Effector CD8-positive, alpha-beta T cell (primary cell): Measurements from ENCODE around the gene PROB1.
"Not testable (repeated sequence)": the region's sequence is repeated elsewhere in the genome, so short reads cannot be mapped to it uniquely, and the experiment has no call there.

ENCODE experiments used
- DNase-seq: peaks from one replicate; lab custom pipeline; 2025; lab: John Stamatoyannopoulos, UW

The PROB1 gene

DNA sequence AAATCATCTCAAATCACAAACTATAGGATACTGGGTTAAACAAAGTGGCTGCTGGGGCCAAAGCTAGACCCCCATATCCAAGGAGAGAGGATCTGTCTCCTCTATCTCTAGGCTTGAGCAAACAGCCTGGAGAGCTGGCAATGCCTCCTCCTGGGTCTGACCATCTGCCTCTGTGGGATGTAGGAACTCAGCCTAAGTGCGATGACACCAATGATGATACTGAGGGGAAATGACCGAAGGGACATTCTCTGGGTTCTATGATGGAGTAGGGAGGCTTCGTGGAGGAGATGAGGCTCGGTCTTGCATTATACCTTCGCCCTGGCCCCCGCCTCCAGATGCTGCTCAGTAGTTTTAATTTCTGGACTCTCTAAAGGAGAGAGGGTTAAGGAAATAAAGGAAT, 18.2 kb upstream of the PROB1 start:
- no peak for DNase-seq

DNA sequence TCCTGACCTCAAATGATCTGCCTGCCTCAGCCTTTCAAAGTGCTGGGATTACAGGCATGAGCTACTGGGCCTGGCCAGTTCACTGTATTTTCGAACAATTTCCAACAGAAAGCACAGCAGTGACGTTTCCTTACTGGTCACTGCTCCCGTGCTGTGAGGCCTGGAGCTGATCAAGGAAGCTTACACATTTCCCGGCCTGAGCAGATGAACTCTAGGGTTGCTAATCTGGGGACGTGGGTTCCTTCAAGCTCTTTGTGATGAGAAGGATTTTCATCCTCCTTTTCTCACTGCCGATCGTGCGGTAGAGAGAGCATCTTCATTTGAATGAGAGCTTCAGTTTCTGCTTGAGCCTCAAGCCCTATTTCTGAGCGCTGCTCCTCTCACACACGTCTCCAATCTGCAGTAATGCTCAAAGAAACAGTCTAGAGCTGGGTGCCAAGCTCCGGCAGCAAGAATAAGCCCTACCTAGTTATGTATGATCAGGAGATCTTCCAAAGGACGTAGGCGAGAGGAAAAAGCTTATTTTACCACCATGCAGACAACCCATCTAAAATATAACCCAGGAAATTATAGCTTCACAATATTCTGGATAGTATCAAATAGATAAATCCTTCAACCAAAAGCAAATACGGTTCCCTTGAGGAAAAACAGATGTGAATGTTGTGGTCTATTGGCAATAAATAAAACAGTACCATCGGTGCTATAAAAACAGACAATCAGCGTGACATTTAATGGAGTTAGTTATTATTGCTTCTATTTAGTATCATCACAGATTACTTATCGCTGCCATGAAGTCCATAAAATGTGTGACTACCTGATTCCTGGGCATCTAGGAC, 16.3 kb upstream of the PROB1 start:
- DNase-seq = no peak

DNA sequence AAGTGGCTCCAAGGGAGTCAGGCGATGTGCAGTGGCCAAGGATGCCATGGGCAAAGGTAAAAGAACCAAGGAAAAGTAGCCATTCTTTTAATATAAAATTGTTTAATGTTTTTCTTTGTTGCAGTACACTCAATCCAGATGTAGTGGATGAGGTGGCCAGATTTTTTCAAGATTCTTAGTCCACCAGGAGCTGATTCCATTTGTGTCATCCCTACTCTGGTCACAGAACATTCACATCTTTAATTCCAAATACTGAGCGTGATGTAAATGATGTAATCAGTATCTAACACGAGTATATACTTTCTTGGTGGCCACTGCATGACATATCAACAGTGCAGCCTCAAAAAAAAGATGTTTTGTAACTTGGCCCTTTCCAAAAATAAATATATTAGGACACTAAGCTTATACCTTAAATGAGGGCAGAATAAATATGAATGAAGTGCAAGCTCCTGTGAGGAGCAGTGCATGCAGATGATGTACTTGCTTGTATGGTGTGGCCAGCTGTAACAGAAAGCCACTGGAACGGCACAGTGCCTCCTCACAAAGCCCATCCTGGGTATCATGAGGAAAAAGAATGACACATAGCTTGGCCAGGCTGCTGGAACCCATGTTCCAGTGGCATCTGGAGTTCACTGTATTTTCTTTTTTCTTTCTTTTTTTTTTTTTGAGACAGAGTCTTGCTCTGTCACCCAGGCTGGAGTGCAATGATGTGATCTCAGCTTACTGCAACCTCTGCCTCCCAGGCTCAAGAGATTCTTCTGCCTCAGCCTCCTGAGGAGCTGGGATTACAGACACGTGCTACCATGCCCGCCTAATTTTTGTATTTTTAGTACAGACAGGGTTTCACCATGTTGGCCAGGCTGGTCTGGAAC, 15.5 kb upstream of the PROB1 start:
- DNase-seq = no peak

DNA sequence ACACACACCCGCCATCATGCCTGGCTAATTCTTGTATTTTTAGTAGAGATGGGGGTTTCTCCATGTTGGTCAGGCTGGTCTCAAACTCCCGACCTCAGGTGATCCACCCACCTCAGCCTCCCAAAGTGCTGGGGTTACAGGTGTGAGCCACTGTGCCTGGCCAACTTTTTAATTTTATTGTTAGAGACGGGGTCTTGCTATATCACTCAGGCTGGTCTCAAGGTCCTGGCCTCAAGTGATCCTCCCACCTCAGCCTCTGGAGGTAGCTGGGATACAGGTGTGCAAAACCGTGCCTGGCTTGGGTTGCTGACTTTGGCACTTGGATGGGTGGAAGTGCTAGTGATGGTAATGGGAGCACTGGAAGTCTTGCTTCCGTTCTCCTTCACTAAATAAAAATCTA, 14.2 kb upstream of the PROB1 start:
- DNase-seq = not testable (repeated sequence)

DNA sequence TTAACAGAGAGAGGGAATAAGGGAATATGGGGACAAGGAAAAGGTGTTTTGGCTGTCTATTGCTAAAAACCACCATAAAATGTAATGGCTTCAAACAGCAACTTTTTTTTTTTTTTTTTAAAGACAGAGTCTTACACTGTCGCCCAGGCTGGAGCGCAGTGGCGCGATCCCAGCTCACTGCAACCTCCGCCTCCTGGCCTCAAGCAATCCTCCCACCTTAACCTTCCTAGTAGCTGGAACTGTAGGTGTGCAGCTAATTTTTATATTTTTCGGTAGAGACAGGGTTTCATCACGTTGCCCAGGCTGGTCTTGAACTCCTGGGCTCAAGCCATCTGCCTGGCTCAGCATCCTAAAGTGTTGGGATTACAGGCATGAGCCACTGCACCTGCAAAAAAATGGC, 13.3 kb upstream of the PROB1 start:
- DNase-seq = no peak

DNA sequence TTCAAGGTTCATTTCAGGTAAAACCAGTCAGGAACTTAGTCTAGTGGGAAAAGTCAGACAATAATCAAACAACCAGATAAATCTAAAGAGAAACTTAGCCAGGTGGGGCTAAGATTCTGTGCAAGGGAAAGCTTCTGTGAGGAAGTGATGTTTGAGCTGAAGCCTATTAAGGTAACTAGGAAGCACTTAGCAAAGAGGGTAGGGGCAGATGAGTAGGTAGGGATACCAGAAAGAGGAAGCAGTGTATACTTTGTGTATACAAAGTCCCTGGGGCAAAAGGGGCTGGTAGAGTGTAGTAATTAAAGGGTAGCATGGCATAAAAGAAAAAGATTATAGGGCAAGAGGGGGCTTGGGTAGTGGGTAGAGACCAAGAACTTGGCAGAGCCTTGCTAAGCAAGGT, 12.6 kb upstream of the PROB1 start:
- no peak for DNase-seq

DNA sequence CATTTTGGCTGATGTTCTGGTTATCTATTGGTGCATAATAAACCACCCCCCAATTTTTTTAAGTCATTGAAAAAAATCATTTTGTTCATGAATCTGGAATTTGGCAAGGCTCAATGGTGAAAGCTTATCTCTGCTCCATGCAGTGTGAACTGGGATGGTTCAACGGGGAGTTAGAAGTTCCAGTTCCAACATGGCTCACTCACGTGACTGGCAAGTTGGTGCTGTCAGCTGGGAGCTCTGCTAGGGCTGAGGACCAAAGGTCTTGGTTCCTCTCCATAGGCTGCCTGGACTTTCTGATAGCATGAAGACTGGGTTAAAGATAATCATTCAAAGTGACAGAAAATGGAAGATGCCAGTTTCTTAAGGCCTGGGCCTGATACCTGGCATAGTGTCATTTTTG, 12.1 kb upstream of the PROB1 start:
- DNase-seq = no peak

DNA sequence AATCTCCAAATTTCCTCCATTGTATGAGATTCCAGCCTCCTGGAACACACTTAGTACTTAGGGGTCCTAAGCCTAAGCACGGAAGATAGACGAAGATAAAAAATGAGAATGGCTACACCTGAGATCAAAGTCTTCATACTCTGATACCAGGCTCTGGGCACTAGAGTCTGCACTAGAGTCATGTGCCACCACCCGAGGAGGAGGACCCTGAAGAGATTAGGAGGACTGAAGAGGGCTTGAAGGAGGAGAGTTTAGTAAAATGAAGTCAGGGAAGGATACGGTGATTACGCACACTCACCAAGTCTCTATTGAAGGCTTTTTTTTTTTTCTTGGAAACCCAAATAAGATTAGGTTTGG, 9.6 kb upstream of the PROB1 start:
- no peak for DNase-seq

DNA sequence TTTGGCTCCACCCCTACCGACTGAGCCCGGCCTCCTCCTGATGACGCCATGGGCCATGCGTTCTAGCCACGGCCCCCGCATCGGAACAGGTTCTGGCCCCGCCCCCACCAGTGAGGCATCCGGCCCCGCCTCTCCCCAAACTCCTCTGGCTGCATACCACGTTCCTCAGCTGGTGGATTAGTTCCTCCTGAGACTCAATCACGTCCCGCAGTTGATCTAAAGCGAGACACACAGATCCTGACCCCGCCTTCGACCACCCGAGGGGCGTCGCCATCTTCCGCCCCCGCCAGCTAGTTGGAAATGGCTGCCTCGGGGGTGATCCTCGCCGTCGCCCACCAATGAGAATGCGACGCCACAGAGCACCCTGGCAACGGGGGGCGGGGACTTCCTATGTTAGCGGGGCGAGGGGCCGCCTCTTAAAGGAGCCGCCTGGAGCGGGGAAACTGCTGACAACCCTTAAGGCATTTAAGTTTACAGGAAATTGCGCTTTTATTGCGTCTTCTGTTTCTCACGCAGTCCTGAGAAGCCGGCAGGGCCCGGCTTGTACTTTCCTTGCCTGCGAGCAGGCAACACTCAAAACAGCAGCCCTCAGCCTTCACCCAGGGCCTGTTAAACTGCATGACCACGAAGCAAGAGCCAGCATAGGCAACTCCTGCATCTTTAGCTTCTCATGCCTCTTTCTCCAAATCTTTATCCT, 9.0 kb upstream of the PROB1 start, which contains the start of gene SPATA24:
Gene SPATA24 (minus strand): TSS at position 303 of the 697 bp plus-strand sequence. CDS start 29 bp downstream, at position 274.
- DNase-seq = peak; percentile 97

DNA sequence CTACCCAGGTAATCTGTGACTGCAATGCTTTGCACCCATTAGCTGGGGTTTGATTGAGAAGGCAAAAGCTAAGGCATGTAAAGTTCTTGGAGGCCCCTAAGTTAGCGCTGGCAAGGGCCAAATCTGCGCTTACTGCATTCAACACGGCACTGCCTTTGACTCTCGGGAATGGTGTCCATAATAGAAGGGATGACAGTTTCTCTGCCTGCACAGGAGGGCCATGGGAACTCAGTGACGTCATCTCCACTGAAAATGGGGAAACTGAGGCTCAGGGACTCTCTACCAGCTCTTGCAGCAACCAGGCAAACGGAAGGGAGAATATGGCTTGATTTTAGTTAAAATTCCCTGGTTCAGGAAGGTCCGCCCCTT, 8.5 kb upstream of the PROB1 start:
- DNase-seq = no peak

DNA sequence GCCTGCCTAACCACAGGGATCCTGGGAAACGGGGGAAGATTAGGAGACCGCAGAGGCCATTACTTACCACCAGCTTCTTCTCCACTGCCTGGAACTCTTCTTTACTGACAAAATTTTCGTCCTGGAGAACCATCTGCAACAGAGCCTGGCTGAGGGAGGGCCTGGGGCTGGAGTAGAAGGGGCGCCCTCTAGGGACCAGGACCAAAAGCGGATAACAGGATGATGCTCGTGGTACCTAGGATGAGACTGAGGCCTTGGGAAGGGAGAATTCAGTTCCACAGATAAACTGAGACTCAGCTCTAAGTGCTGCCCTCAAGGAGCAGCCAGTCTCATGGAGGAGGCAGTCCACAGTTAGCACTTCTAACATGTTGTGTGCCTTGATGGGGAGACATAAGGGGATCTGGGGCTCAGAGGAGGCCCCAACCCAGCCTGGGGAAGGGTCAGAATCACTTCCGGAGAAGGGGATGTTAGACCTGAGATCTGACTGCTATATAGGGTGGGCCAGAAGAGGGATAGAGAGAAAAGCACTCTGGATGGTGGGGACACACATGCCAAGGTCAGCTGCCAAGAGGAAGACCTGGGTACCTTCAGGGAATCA, 7.8 kb upstream of the PROB1 start:
- DNase-seq = no peak

DNA sequence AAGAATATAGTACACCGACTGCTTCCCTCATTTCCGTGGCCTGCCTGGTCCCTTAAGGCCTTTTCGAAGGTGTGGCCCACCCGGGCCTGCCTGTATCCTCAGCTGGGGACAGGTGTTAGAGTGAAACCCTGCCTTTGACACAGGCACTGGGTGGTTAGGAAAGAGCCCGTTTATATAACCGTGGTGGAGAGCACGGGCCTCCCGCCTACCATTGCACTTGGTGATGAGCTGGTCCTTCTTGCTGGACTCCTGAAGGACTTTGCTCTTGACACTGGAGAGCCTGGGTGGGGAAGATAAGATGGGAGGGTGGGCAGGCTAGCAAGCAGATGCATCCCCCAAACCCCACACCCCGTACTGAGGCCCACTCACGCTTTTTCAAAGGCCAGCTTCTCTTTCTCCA, 6.6 kb upstream of the PROB1 start:
- DNase-seq = no peak

DNA sequence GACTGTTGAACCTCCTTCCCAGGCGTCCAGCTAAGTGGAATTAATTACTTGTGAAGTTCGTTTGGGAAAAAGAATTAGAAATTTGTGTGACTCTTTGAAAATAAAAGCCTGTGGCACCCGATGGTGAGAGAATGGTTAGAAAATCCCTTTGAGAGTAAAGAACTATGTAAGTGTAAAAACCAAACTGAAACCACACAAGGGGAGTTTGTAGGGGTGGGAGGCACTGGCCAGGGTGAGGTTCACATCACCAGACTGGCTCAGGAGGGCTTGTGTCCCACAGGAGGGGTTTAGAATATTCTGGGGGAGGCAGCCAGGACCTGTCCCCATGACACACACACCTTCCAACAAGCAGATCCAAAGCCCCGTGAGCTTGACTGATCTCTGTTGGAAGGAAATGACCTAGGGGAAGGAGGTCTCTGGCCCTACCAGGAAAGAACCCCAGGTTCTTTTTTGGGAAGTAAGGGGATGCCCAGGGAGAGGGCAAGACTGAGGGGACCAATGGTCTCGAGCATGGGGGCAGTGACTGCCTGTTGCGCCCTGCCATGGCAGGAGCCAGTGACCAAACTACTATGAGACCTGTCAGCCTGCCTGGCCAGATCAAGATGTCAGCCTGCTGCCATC, 4.7 kb upstream of the PROB1 start:
- DNase-seq = no peak

DNA sequence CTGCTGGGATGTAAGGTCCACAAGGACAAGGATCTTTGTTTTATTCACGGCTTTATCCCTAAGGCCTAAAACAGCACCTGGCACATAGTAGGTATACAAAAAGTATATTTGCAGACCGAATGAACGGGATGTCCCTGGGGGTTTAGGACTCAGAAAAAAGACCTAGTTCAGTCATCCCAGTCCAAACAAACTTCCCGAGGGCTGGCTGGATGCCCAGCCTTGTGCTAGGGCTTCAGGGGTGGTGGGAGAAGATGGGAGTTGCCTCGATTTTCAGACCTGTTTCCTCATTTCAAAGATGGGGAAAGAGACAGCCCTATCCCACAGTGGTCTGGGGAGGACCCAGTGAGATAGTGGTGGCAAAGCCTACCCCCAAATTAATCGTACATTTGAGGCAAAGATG, 3.0 kb upstream of the PROB1 start:
- no peak for DNase-seq

DNA sequence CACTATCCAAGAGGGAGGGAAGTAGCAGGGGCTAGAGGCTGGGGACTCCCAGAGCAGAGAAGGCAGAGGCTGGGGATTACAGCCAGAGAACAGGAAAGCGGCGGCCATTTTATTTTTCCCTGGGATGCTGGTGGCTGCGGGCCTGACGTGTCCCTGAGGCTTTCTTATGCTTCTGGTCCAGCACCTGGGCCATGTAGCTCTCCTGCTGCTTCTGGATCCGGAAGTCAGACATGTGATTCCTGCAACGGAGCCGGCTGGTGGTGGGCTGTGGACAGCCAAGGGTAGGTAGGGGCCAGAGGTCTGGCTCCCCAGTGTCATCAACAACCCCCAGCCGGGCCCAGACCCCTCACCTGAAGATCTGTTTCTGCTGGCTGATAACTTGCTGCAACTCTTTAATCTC, 1.8 kb upstream of the PROB1 start:
- DNase-seq = no peak

DNA sequence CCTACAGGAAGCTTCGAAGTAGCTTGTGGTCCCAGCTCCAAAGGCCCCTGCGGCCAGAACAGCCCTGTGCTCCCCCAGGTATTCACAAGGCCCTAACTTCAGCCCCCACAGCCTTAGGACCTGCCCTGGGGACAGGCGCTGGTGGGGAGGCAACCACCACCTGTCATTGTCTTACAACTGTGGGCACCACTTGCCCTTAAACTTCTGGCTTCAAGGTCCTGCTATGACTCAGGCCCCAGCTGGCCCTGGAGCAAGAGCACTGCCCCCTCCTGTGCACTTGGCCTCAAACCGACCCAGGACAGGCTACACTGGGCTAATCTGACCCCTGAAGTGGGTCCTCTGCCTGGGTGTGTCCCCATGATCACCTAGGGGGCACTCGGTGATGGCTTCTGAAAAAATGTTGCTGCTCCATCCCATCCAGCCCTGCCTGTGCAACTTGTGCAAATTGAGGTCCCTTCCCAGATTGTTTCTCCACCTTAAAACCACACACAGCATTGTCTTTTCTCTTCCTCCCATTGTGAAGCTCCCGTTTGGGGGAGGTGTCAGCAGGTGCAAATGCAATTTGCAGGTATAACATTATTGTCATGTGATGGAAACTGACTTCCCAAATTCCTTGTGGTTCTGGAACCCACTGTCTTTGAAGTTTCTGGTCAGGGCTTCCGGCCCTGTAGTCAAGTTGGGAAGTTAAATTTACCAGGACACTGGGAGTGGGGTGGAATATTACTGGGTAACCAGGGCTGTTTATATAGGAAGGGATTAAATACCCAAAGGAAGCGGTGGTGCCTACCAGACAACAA, 1.1 kb upstream of the PROB1 start:
- DNase-seq = no peak

DNA sequence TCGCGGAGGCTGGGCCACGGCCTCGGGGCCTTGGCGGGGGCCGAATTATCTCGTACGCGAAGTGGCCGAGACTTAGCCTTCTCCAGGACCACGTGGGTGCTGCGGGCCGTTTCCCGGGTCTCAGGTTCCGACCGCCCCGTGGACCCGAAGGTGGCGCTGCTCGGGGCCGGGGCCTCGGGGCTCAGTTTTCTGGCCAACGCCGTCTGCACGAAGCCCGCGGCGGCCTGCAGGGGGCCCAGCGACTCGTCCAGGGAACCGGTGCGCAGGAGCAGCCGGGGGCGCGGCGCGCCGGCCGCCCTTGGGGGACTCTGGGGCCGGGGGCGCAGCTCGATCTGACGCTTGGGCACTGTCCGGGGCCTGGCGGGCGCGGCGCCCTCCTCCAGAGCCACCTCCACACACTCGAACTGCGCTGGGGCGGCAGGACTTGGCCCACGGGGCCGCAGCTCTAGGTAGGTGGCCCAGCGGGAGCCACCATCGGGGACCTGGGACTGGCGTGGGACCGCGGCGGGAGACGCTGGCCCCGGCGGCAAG, 716 bp downstream of the PROB1 start:
- DNase-seq = no peak

DNA sequence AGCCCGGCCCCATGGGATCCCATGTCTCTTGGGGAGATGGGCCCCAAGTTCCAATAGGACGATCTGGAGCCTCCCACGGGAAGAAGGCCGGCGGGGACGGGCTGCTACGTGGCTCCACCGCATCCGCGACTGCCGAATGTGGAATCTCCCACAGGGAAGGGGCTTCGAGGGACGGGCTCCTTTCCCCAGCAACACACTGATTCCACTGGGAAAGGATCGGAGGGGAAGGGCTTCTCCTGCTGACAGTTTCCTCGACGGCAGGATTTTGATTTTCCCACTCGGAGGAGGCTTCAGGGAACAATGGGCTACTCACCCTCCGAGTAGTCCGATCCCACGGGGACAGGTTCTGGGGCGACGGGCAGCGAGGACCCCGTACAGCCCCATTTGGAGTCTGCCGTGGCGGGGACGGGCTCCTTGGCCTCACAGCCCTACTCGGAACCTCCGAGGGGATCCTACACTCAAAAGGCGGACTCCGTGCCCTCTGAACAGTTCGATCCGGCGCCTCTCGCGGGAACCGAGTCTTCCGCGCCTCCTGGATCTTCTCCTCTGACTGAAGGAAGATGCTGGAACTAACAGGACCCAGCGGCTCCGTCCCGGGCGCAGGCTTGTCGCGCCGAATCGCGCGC, 1.3 kb downstream of the PROB1 start:
- no peak for DNase-seq

DNA sequence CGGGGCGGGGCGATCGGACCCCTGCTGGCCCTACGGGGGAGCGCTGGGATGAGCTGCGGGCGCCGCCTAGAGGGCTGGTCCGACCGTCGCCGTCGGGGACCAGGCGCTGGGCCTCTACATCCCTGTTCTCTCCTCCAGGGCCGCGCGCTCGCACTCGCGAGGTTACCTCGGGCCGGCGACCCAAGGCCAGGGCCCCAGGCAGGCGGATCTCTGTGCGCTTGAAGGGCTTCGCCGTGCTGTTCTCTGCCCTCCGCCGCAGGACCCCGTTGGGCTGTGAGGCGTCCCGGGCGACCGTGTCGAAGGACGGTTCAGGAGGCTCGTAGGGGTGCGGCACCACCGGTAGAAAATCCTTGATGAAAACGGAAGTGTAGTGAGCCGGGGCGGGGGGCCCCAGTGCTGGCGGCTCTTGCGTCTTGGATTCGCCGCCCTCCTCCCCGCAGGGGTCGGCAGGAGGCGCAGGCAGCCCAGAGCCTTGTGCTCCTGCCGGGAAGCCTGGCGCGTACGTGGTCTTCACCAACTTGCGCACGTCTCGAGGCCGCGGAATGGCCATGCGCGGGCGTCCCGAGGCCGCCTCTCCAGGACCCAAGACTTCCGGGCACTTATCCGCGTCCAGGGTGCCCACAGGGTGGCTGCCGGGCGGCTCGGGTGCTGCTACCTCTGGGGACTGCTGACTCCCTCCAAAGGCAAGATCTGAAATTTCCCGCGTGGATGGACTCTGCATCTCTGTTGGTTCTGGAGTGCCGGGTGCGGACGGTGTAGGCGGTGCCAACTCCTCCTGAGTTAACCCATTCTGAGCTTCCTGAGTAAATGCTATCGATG, 2.0 kb downstream of the PROB1 start:
- DNase-seq = peak; percentile 56
